HG02642 (cell line): ENCODE measurements around the gene RPS17.

Experiments
- ATAC-seq: cut with Tn5 transposase; IDR thresholded peaks from one replicate; pipeline ENCODE4 v1.9.1; 2021; ENCODE audit warnings: mild to moderate bottlenecking; ENCODE audit not compliant: unreplicated experiment, poor library complexity

Gene RPS17

DNA sequence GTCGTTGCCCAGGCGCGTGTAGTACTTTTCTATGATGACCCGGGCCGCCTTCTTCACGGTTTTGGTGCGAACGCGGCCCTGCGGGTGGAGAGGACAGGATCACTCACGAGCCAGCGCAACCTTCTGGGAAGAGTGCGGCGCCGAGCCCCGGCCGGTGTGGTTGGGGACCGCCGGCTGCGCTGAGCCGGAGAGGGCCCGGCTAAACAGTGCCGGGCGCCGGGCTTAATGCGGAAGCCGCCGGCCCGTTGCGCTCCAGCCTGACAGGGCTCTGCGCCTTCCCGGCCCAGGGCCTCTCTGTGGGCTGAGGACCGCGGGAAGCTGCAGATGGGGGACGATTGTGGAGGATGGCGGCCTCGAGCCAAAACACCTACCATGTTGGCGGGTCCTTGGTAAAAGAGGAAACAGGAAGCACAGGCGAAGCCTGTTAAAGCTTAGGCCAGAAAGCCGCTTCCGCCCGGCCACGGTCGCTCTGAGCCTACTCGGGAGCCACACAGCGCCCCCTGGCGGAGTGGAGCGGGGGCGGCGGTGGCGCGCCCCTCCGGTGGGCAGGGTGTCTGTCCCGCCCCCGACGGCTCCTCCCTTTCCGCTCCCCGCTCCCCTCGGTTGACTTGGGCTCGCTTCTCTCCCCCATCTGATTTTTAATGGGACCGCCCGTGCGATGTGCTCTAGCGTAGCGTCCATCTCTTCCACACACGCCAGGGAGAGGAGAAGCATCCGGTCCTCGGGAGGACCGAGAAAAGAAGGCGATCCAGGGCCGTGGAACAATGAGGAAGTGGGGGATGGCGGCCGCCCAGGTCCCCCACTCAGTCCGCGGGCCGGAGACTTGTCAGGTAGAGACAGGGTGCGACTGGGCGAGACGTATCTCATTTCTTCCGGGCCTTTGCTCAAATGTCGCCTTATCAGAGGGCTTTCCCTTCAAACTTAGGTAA, at the start of gene RPS17:
RPS17 (minus strand) TSS at position 403 of the 929 bp plus-strand sequence; CDS start at position 374, 29 bp downstream.
- peak; percentile 95 for ATAC-seq

- no peak for ATAC-seq
Measured at GRCh38 chr15:82587805-82588204, 47.5 kb upstream of the RPS17 start.

DNA sequence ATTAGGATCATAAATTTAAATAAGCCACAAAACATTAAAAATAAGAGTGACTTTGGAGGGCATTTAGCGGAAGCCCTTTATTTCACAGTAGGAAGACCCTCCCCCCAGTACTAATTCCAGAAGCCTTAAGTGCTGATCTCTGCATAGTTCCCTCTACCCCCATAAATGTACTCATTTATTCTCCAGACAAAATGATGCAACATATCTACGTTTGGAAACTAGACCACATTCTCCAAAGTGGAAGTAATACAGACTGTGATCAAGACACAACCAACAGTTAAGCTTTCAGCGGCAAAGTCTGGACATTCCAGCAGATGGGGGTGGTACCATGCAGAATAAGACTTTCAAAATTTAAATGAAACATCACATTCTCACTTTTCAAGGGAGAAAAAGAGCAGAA, 44.8 kb upstream of the RPS17 start:
- ATAC-seq, result no peak

DNA sequence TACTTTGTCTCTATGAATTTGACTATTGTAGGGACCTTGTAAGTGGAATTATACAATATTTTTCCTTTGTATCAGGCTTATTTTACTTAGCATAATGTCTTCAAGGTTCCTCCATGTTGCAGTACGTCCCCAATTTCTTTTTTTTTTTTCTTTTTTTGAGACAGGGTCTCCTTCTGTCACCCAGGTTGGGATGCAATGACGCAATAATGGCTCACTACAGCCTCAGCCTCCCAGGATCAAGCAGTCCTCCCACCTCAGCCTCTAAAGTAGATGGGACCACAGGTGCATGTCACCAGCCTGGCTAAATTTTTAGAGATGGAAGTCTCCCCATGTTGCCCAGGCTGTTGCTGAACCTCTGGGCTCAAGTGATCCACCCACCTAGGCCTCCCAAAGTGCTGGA, 40.5 kb upstream of the RPS17 start:
- ATAC-seq, result no peak

DNA sequence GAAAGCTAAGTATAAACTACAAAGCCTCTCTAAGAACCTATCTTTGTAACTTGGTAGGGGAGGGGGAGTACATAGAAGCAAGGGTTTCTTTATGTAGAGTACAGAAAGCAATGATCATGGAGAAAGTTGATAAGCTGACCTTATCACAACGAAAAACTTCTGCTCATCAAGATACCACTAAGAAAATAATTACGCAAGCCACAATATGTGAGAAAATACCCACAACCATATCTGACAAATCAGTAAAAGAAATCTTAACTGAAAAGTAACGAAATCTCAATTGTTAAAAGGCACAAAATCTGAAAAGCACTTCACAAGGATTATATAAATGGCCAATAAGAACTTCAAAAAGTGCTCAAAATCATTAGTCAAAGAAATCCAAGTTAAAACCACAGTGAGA, 35.1 kb upstream of the RPS17 start:
- no peak for ATAC-seq

DNA sequence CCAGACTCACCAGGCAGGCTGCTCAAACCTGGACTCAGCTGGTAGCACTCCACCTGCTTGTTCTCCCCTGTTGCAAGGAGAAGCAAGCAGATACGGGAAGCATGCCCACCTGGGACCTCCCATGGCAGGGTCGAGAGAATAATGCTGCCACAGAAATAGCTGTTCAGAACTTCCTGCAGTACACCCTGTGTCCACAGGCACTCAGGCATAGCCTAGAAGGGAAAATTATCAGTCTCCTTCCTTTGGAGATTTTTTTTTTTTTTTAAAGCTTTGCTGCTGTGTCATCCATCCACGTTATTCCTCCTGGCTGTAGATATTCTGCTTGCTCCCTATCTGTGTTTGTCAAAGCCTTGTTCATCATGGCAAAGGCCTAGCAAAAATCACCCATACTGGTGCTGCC, 32.7 kb upstream of the RPS17 start:
- ATAC-seq, result no peak

- ATAC-seq, result no peak
Measured at GRCh38 chr15:82572311-82572710, 32.1 kb upstream of the RPS17 start.

DNA sequence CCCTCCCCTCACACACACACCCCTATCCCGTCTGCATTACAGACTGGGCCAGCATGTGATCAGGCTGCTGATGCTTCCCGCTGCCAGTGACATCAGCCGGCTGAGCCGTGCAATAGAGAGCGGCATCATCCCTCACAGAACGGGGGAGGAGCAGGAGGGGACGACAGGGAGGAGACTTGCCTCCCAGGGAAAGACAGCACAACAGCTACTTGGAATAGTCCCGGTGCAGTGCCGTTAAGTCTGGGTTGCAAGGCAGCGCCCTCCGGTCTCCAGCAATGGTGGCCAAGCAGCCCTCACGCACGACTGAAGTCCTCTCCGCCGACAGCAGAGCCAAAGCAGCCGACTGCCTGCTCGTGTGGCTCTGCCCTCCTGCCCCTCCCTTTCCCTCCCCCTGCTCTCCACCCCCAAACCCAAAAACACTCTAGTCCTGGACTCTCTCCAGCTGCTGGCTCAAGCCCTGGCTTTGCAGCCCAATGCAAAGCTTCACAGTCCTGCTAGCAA, 31.5 kb upstream of the RPS17 start:
- no peak for ATAC-seq

GRCh38 chr15:82570721-82571508, 30.7 kb upstream of the RPS17 start:
- ATAC-seq, result no peak

DNA sequence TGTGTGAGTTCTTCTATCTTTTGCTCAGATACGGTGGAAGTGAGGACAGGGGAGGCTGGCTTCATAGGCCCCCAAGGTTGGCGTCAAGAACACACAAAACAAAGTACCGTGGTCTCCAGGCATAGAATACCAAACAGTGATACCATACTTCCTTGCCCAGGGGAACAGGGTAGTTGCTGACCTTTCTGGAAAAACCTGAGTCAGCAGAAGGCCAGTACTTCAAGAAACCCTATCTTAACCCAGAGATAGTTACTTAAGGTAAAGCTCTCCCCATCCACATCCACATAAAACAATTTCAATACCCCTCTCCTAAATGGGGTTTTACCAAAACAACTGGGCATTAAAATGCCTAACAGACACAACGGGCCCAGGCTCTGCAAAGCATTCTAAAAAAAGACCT, 29.6 kb upstream of the RPS17 start:
- ATAC-seq, result no peak

- no peak for ATAC-seq
Measured at GRCh38 chr15:82568986-82569385, 28.7 kb upstream of the RPS17 start.

DNA sequence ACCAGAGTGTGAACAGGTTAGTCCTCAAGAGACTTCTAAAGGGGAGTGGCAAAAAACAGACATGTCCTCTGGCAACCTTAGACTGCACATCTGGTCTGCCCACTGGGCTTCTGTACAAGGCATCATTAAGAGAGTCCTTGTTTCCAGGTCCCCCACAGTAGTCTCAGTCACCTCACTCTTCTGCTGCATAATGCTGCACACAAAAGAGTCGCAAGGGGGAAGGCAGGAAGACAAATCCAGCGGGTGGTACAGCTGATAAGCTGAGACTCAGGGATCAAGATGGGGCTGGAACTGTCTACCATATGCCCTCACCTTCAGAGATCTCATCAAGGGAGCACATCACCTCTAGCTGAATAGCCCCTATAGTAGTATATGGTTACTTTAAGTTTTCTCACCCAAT, 27.4 kb upstream of the RPS17 start:
- ATAC-seq, result no peak

DNA sequence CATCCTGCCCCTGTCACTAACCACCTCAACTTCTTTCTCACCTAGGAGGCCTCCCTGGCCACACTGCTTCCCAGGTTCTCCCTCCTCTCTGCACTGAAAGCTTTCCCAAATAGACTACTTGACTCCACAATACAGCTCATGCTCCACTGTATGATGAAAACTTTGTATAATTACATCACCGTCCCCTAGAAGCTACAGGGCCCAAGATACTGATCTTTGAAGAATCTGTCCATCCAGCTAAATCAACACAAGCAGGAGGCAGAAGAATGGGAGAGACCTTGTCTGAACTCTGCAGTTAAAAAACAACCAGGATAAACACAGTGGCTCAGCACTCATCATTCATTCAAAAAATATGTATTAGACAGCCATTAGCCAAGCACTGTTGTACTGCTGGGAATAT, 26.4 kb upstream of the RPS17 start:
- no peak for ATAC-seq

DNA sequence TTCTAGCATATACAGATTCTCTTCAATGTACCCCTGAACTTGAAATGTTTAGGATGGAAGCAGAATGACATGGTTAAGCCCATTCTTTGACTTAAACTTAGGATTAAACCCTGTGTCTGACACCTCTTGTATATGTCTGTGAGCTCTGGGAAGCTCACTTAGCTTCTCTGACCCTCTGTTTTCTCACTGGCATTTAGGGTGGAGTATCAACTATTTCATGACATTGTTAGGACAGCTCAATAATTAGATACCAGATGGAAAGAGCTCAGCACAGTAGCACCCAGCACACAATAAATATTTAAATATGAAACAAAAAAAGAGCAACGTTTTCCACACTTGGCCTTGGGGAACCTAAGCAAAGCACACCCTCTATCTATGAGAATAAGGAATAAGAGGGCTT, 18.2 kb upstream of the RPS17 start:
- ATAC-seq, result no peak

GRCh38 chr15:82556315-82557035, 16.2 kb upstream of the RPS17 start:
- no peak for ATAC-seq

DNA sequence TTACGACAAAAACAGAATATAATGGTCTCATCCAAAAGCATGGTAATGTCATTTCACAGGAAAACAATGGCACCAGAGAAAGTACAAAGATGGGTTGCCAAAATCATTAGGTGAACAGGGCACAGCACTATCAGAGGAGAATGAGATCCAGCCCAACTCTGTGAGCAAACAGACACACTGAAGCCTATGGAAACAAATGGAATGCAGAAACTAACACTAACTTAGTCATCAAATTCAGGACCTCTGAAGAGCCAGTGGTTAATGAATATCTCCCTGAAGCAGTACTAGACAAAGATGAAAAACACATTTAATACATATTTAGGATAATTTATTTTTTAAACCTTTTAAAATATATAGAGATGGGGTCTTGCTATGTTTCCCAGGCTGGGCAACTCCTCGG, 14.6 kb upstream of the RPS17 start:
- ATAC-seq, result no peak

DNA sequence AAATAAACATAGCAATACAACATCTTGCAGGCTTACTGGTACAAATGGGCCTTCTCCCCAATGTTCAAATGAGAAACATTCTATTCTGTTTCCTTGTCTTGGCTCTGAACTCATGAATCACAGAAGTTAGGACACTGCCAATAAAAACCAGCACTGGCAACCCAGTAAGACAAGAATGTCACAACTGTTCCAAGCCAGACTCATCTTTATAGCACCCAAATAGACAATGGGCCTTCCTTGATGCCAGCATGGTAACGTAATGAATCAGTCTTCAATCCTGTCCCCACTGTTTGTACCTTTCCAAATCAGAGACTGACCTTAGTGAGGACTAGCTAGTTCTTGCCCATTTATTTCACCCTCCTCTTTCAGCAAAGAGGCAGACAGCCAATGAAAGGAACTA, 14.1 kb upstream of the RPS17 start:
- no peak for ATAC-seq

DNA sequence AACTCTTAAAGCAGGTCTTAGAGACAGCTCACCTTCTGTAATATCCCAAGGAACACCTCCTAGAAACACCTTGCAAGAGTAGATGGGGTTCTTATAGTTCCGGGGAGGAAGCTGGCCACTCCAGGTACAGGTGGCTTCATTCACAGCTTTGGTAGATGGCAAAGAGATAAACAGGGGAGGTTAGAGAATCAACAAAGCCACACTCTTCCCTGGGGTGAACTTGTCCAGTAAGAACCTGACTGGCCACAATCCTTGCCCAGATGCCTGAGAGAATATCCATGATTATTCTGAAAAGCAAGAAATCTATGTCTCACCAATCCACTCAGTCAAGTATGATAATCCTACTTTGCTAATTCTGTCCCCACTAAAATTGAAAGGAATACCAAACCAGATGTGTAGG, 13.6 kb upstream of the RPS17 start:
- ATAC-seq, result no peak

DNA sequence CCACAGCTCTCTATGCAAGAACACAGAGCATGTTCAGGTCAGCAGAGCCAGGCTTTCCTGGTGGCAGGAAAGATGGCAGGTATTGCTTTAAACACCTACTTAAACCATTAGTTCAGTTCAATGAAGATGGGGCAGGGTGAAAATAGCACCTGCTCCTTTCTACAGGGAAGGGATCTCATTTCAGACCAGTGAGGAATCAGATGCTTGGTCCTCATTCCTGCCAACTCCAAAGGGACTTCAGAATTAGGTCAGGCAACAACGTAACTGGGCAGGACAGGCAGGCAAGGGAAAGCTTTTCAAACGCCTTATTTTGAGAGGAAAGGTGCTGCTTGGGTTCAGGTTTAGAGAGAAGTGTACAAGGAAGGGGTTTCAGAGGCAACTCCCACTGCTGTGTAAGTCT, 12.6 kb upstream of the RPS17 start:
- no peak for ATAC-seq

- no peak for ATAC-seq
Measured at GRCh38 chr15:82551646-82552247, 11.5 kb upstream of the RPS17 start.
